CD4-positive, alpha-beta T cell treated with Interleukin-2 at 100 ng/mL for 4 hours (primary cell): Measurements from ENCODE around the gene CD44.

Experiments used
- DNase-seq: peaks from one replicate; pipeline ENCODE4 v3.0.0-alpha.2; 2020; ENCODE audit warnings: low spot score

The CD44 gene

DNA sequence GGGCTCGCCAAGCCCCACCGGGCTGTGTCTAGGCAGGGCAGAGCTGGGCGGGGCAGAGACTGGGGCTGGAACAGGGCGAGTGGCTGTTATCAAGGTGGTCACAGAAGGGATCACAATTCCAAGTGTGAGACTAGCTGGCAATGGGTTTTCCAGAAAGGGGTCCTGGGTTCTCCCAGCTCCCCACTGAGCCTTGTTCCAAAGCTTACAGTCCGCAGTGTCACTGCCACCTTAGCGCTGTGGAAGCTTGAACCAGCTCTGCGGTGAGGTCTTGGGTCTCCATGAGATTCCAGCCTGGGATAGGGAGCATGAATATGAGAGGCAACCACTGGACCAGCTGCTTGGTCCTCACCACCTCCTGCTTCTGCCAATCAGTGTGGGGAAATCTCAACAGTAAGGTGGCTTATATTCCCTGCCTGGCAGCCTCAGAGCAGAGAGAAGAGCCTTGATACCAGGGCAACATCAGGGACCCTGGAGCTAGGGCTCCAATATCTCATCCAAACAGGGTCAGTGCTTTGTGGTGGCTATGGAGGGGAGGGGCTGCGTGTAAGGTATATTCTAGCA lies 831 bp downstream of the CD44 start:
- DNase-seq, result peak; percentile 48

GRCh38 chr11:35141071-35141470 lies 2.1 kb downstream of the CD44 start:
- DNase-seq, result no peak

DNA sequence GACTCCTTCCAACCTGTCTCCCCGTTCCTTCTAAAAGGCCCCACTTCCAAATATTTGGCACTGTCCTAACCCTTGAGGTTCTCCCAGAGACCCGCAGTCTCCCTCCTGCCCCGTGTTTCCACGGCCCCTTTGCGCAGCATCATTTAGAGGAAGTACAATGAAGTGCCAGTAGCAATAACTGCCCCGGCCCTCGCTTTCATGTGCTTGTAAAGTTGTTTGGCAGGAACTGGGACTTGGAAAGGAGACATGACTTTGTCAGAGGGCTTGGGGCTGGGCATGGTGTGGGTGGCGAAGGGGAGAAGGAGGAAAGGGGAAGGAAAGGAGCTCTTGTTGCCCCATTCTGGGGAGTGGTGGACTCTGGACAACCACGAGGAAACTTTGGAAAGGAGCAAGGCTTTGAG lies 2.6 kb downstream of the CD44 start:
- DNase-seq, result peak; percentile 52

DNA sequence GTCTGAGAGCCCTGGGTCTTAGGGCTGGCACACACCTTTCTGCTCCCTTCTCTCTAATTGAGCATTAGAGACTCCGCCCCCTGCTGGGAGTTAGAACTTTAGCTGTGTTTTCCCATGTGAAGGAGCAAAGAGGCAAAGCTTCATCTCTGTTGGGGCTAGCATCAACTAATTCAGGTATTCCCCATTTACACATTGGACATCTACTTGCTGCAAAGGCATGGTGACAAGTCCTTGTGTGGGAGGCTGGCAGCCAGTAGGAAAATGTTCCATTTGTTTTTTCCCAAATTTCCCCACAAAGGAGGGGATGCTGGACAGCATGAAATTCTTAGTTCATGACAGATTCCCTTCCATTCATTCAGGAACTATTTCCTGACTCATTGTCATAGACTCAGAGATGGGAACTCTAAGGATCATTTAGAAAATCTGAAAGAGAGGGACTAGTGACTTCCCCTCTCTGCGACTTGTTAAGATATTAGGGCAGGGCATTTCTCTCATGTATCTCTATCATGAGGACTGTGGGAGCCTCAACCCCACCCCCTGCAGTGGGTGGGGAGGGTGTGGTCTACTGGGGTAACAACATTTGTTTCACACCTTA lies 3.6 kb downstream of the CD44 start:
- DNase-seq, result peak; percentile 77

DNA sequence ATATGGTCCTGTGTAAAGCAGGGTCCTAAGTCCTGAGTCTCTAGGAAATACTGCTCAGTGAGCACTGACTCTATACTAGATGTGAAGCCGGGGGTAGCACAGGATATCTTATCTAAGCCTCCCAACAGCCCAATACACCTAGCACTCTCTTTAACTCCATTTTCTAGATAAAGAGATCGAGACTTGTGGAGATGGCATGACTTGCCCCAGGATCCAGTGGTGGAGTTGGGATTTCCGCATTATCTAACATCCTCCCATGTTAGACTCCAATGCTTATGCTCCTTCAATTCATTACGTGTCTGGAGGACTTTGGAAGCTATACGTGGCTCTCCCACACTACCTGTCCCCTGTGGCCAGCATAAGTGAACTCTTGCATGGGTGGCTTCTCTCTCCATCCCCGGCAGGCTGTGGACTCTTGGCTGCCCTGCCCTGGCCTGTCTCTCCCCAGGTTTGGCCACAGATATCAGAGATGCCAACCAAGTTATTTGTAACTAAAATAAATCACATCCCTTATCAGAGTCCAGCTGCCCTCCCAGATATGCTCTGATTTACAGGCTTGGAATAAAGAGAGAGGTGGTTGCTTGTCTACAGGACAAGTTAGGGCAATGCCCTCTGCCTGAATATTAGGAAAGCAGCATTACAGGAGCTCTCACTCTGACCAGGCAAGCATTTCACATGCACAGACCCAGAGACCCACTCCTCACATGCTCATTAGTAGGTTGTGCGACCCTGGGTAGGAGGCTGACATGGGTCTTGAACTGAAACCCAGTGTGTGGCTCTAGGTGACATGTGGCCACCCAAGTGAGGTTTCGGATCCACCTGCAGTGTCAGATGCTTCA lies 4.5 kb downstream of the CD44 start:
- DNase-seq, result no peak

GRCh38 chr11:35144136-35144741 lies 5.3 kb downstream of the CD44 start:
- DNase-seq, result peak; percentile 79

DNA sequence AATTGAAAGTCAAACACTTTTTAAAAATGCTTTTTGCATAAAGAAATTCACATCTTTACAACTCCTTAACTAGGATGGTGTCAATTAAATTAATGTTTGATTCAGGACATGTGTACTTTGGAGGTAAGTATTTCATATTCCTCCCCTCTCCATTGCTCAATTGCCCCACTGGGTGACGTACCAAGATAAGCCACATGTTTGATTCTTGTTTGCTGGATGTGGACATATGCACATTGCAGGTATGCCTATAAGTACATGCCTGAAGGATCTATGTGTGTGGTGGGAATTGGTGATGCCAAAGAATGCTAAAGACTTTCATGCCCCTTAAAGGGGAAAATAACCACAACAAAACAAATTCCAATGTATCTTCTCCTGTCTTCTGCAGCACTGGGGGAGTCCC lies 5.8 kb downstream of the CD44 start:
- no peak for DNase-seq

GRCh38 chr11:35145271-35145670 lies 6.3 kb downstream of the CD44 start:
- peak; percentile 69 for DNase-seq

DNA sequence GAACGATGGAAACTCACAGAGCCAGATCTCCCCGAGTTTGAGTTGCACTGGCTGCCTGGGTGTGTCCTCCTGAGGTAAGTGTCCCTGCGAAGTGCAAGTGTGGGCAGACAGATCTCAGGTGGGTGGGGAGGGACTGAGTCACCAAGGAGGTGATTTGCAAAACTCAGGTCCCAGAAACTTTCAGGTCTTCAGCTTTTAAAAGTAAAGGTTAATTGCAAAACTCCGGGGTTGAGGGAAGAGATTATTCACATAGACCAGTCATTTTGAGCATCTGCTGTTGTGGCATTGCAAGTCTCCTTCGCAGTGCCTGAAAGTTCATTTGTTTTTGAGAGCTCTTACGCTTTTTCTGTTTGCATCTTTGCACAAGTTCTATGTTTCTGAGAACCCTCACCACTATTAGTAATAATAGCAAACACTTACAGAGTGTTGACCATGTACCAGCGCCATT lies 7.1 kb downstream of the CD44 start:
- peak; percentile 87 for DNase-seq

GRCh38 chr11:35146711-35147110 lies 7.7 kb downstream of the CD44 start:
- DNase-seq, result peak; percentile 38

GRCh38 chr11:35147235-35147634 lies 8.3 kb downstream of the CD44 start:
- DNase-seq, result no peak

- peak; percentile 46 for DNase-seq
Measured at GRCh38 chr11:35148163-35148837, 9.3 kb downstream of the CD44 start.

DNA sequence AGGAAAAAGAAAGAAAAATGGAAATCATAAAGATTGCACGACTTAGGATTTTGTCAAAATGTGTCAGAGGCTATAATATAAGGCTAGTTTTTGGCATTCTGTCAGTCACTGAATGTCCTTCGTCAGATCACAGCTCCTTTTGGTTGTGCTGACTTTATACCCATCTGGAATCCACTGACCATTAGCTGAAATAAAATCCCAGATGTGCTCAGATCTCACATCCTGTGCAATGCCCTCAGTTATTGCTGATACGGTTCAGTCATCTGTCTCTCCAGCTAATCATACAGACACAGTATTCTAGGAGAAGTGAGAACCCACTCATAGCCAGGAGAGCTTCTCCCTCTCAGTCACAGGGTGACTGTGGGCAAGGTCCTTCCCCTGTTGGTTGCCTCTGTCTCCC lies 11.5 kb downstream of the CD44 start:
- no peak for DNase-seq

- no peak for DNase-seq
Measured at GRCh38 chr11:35151241-35151640, 12.3 kb downstream of the CD44 start.

DNA sequence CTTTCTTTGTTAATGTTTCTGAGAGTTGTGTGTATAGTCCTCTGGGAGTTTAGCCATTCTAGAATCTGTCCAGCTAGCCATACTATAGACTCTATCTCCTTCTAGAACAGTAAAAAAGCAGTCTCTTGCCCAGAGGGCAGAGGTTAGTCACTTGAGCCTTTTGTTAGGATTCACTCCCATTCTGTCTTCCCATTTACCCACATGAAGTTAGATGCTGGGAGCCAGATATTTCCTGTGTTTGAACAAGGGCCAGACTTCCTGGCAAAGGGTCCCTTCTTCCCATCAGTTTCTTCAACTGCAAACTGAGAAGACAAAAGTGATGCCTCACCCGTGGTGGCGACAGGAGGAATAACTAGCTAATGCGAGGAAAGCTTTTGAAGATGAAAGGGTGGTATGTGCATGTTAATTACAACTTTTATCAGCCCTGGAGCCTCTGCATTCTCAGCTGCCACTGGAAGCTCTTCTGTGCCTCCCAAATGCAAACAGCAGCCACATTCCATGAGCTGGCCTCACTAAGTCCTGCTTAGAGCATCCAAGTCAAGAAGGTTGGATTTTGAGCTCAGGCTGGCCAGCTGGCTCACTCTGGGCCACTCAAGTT lies 12.8 kb downstream of the CD44 start:
- DNase-seq, result no peak

- DNase-seq, result no peak
Measured at GRCh38 chr11:35152575-35152974, 13.6 kb downstream of the CD44 start.

GRCh38 chr11:35153280-35153679 lies 14.3 kb downstream of the CD44 start:
- no peak for DNase-seq

GRCh38 chr11:35154952-35155351 lies 16.0 kb downstream of the CD44 start:
- DNase-seq, result no peak

DNA sequence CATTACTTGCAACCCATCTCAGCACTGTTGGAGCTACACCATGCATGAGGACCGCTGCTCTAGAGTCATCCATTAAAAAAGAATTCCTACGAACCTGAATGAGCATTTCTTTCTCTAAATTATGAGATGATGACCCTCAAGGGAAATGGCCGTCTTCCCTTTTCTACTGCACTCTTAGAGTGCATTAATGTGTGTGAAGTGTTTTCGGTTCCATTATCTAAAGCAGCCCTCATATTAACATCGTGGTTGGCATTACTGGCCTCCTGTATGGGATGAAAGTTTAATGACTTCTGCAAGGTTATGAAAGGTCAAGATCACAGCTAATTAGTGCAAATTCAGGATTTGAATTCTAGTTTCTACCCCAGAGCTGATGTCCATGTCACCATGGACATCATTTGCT lies 16.7 kb downstream of the CD44 start:
- no peak for DNase-seq

DNA sequence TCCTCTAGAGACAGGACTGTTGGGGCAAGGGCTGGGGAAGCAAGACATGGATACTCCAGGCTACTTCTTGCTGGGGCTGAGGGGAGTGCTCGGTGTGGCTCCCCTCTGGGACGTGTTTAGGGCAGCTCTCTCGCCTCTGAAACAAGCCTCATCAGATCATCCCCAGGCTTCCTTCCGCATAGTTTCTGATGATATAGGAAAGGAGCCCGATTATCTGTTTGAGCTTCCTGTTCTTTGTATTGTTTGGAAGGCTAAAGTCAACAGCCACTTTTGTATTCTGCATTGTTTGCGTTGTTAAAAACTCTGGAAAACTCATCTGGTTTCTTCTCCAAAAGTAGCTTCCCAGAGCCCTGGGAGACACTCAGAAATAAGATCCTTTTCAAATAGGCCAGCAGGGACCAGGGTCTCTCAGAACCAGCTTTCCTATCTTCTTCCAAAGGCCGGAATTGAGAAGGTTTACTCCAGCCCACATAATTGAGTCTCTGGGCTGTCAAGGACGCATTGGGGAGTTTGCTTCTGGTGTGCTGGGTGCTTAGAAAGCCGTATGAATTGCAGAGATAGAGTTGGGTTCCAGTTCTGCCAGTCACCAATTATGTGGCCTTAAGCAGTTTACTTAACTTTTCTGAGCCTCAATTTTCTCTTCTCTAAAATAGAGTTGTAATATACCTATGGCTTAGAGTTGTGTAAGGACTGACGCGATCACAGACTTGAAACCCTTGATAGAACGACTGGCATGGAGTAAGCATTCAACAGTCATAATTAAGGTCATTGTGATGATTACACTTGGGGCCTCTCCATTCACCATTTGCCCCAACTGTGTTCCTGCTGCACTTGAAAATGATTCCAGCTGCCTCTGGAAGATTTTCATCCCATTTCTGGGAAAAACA lies 19.1 kb downstream of the CD44 start:
- no peak for DNase-seq
